Activated CD8-positive, alpha-beta T cell treated with anti-CD3 and anti-CD28 coated beads, Interleukin-2, amount 10 ng/mL, durations not matched to agents 7 days and 5 days (primary cell): ENCODE measurements around the gene CFAP61. TPM values are rescaled to one million over a fixed set of nuclear protein-coding genes. Genes with fewer than 3 reads are reported as not detected.

ENCODE experiments used
- ATAC-seq: fragments of 150-1000 bp; cut with Tn5 transposase; one replicate; pipeline ENCODE4 v1.10.0; 2021; ENCODE audit warnings: moderate library complexity
- CTCF ChIA-PET: fragments of 350-600 bp; sonication (Branson Sonifier 250); formaldehyde crosslinking; loops from one replicate; lab custom pipeline; 2021; ENCODE audit warnings: antibody characterized with exemption; lab: Charles Lee
- POLR2A ChIA-PET: fragments of 350-600 bp; sonication (Branson Sonifier 250); formaldehyde crosslinking; loops from one replicate; lab custom pipeline; 2021; ENCODE audit warnings: antibody characterized with exemption; lab: Charles Lee
- DNase-seq: peaks from one replicate; pipeline ENCODE4 v3.0.0-alpha.2; 2020
- H3K27ac Mint-ChIP-seq: one replicate; pipeline ENCODE4 v1.8.0; 2021; ENCODE audit warnings: mild to moderate bottlenecking, mixed read lengths
- H3K27me3 Mint-ChIP-seq: one replicate; pipeline ENCODE4 v1.8.0; 2021; ENCODE audit warnings: low read depth, mixed read lengths
- H3K36me3 Mint-ChIP-seq: one replicate; pipeline ENCODE4 v1.8.0; 2021; ENCODE audit warnings: low read depth, mixed read lengths
- H3K4me1 Mint-ChIP-seq: one replicate; pipeline ENCODE4 v1.8.0; 2021; ENCODE audit warnings: low read depth, mixed read lengths
- H3K4me3 Mint-ChIP-seq: one replicate; pipeline ENCODE4 v1.8.0; 2021; ENCODE audit warnings: mild to moderate bottlenecking, mixed read lengths
- H3K9me3 Mint-ChIP-seq: one replicate; pipeline ENCODE4 v1.8.0; 2022; ENCODE audit warnings: mixed read lengths; ENCODE audit not compliant: insufficient read depth
- total RNA-seq, 2 experiments: library from RNA; stranded (reverse); gene quantifications; one replicate each; pipeline ENCODE4 v1.2.3, GENCODE V29; 2021

CFAP61 gene
- total RNA-seq, 2 experiments from 2014 or later, result not detected

DNA sequence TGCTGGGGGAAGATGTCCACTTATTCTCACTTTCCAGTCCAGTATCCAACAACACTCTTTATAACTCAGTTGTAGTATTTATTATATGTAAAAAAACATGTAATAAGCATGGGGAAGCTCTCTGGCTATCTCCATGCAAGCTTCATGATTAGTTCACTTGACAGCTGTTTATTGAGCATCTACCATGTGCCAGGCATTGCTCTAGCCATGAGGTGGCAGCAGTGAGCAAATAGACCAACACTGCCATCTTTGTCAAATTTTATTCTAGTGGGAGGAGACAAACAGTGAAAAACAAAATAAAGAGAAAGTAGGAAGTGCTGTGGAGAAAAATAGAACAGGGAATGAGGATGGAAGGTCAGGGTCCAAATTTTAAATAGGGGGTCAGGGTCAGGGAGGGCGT lies 131.8 kb downstream of the CFAP61 start:
- H3K4me1 Mint-ChIP-seq, result no peaks in the 10 kb centered on the region
- H3K9me3 Mint-ChIP-seq, result no peaks in the 10 kb centered on the region
- DNase-seq, result peak; percentile 30
- ATAC-seq, result no peak
- no peak overlapping the region for H3K4me3 Mint-ChIP-seq
- no peak overlapping the region for H3K27ac Mint-ChIP-seq
- no peaks in the 10 kb centered on the region for H3K27me3 Mint-ChIP-seq
- ChIA-PET POLR2A (no interaction called here), CTCF (interaction anchor here (1.6 kb wide), 1 partner anchor 54 kb away, joined by 5 read pairs; no protein-coding TSS in a partner anchor)
- no peaks in the 10 kb centered on the region for H3K36me3 Mint-ChIP-seq

DNA sequence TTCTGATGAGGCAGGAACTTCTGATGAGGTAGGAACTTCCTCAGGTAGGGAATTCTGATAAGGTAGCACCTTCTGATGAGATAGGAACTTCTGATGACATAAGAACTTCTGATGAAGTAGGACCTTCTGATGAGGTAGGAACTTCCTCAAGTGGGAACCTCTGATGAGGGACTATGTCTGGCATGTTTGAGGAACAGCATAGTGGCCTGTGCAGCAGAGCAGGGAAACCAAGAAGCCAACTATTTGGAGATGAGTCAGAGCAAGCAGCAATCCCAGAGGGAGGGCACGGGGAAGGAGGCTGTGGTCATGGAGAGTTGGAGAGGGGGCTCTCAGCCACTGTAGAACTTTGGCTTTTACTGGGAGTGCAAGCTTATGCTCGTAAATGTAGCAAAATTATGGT lies 132.4 kb downstream of the CFAP61 start:
- ATAC-seq (no peak), DNase-seq (no peak)
- no peaks in the 10 kb centered on the region for H3K9me3 Mint-ChIP-seq
- no peaks in the 10 kb centered on the region for H3K36me3 Mint-ChIP-seq
- POLR2A ChIA-PET, result no interaction called here
- CTCF ChIA-PET, result interaction anchor here (1.6 kb wide), 1 partner anchor 54 kb away, joined by 5 read pairs; no protein-coding TSS in a partner anchor
- no peaks in the 10 kb centered on the region for H3K27me3 Mint-ChIP-seq
- no peaks in the 10 kb centered on the region for H3K4me1 Mint-ChIP-seq
- H3K4me3 Mint-ChIP-seq, result no peak overlapping the region
- H3K27ac Mint-ChIP-seq, result no peak overlapping the region

DNA sequence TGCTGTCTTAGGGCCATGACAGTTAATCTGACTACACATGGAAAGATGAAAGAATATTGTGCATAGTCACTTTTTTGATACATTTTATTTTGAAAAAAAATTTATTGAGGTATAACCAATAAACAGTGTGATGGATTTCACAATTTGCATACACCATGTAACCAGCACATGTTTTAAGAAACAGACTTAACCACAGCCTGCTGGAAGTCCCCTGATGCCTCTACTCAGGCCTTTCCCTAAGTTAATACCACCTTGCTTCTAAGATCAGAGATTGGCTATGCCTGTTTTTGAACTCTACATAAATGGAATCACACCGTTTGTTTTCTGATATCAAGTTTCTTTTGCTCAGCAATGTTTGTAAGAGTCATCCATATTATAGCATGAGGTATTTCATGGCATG lies 136.3 kb downstream of the CFAP61 start:
- H3K4me3 Mint-ChIP-seq, result no peak overlapping the region
- no peaks in the 10 kb centered on the region for H3K4me1 Mint-ChIP-seq
- no peaks in the 10 kb centered on the region for H3K36me3 Mint-ChIP-seq
- no peak for ATAC-seq
- CTCF ChIA-PET, result no interaction called here
- POLR2A ChIA-PET, result no interaction called here
- H3K27me3 Mint-ChIP-seq, result peaks cover 2% of the 10 kb centered on the region
- H3K27ac Mint-ChIP-seq, result no peak overlapping the region
- DNase-seq, result no peak
- no peaks in the 10 kb centered on the region for H3K9me3 Mint-ChIP-seq

DNA sequence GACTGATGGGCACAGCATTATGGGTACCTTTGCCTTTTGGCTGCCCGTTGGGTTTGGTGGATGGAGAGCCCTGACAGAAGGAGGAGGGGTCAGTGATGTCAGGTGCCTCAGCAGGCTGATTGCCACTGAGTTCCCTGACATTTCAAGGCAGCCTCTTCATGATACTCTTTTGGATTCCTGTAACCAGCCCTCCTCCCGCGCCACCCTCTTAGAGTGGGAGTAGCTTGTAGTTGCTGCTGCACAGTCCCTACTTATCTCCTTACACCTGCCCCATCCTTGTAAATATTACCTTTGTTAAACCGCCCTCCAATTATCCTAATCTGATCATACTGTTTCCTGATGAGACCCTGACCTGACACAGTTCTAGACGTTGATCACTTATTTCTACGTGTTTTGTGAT lies 140.0 kb downstream of the CFAP61 start:
- H3K27ac Mint-ChIP-seq, result no peak overlapping the region
- ATAC-seq (no peak), DNase-seq (no peak)
- H3K4me1 Mint-ChIP-seq, result no peaks in the 10 kb centered on the region
- no peaks in the 10 kb centered on the region for H3K9me3 Mint-ChIP-seq
- H3K4me3 Mint-ChIP-seq, result no peak overlapping the region
- POLR2A ChIA-PET, result no interaction called here
- peaks cover 4% of the 10 kb centered on the region for H3K27me3 Mint-ChIP-seq
- no peaks in the 10 kb centered on the region for H3K36me3 Mint-ChIP-seq
- CTCF ChIA-PET, result no interaction called here

DNA sequence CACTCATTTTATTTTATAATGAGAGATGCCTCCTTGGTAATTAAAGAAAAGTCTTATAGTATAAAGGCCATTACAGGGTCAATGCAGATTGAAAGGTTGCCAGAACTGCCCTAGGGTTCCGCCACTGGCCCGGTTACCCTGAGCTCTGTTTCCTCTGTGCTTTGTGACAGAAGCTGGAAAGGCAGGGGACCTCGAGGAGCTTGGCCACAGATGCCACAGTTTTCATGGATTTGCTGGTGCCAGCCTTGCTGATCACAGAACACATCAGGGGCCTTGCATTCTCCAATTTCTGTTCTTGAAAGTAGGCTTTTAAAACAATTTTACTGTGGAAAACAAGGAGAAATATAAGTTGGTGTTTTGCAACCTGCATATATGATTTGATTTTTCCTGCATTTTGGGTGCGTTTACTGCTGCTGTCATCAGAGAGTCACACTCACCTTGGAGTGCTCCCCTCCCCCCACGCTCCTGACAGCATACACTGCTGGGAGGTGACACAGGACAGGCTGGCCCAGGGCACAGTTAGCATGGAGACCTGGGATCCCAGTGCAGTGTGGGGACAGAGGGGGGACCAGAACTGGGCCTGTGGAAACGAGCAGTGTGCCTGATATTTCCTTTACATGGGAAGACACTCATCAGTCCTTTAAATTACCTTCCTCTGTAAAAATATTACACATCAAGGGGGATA lies 142.8 kb downstream of the CFAP61 start:
- POLR2A ChIA-PET, result no interaction called here
- H3K27me3 Mint-ChIP-seq, result peaks cover 5% of the 10 kb centered on the region
- ATAC-seq (no peak), DNase-seq (no peak)
- H3K9me3 Mint-ChIP-seq, result no peaks in the 10 kb centered on the region
- H3K27ac Mint-ChIP-seq, result no peak overlapping the region
- CTCF ChIA-PET, result no interaction called here
- H3K4me3 Mint-ChIP-seq, result no peak overlapping the region
- H3K4me1 Mint-ChIP-seq, result no peaks in the 10 kb centered on the region
- H3K36me3 Mint-ChIP-seq, result no peaks in the 10 kb centered on the region

DNA sequence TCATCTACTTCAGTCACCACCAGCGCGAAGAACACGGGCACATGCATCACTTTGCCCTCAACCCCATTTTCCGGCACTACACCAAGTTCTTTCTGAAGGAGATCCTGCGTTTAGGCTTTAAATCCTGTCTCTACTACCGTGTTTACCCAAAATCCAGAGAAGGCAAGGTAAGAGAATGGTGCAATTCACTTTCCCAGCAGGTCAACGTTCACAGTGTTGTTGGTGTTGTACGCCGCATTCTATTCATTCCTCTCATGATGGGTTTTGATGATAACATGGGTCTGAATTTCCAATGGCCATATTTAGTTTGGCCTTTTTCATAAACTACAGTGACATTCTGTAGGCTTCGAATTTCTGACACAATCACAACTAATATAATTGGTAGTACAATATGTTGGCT lies 144.3 kb downstream of the CFAP61 start:
- CTCF ChIA-PET, result no interaction called here
- no peaks in the 10 kb centered on the region for H3K4me1 Mint-ChIP-seq
- H3K27ac Mint-ChIP-seq, result no peak overlapping the region
- DNase-seq (no peak), ATAC-seq (no peak)
- H3K36me3 Mint-ChIP-seq, result no peaks in the 10 kb centered on the region
- POLR2A ChIA-PET, result no interaction called here
- H3K4me3 Mint-ChIP-seq, result no peak overlapping the region
- H3K27me3 Mint-ChIP-seq, result peaks cover 5% of the 10 kb centered on the region
- H3K9me3 Mint-ChIP-seq, result no peaks in the 10 kb centered on the region

DNA sequence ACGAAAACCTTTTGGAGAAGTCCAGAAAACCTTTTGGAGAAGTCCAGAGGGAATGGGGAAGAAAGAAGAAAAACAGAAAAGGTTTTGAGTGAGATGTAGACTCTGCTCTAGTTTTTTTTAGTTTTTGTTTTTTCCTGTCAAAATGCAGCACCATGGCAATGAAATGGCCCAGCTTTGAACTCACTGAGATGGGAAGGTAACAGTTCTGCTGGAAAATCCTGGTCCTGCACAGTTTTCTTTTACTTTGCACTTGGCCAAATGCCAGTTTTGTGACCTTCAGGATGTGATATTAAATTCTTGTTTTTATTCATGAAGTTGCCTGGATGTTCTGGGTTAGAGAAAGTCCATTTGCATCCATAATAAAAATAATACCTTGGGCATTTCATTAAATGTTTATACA lies 145.7 kb downstream of the CFAP61 start:
- Mint-ChIP-seq H3K4me3 (no peak overlapping the region), H3K27ac (no peak overlapping the region), H3K27me3 (peaks cover 3% of the 10 kb centered on the region), H3K36me3 (no peaks in the 10 kb centered on the region), H3K4me1 (no peaks in the 10 kb centered on the region), H3K9me3 (no peaks in the 10 kb centered on the region)
- DNase-seq, result no peak
- CTCF ChIA-PET, result no interaction called here
- POLR2A ChIA-PET, result no interaction called here
- no peak for ATAC-seq

DNA sequence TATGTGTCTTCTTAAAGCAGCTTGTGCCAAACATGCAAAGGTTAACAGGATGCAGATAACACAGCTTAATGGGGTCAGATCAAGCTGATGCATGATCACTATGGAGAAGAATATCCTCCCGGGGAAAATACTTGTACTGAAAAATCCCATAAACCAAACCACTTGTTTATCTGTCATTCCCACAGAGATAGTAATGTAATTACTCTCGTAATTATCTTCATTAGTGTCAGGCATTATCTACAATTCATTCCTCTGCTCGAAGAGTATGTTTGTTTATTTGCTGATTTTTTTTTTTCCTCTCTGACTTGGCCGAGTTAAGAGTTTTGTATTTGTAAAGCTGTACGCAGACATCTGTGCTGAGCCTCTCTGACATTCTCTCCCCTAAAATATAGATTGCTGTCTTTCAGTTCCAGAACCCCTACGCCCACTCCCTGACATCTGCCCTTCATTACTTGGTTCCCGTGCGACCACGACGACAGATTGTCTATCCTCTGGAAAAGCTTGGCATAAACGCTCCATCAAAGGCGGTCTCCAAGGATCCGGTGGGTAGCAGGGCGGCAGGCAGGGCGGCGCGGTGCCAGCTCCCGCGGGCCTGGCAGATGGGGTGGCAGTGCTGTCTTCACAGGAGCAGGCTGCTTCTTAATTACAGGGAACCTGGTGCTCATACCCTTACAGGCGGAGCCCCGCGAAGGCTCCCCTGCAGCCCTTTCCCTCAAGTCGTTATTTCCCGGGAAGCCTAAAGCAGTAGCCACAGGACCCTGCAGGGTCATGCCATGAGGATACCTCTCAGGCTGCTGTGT lies 147.2 kb downstream of the CFAP61 start:
- no peak for ATAC-seq
- no peaks in the 10 kb centered on the region for H3K4me1 Mint-ChIP-seq
- H3K9me3 Mint-ChIP-seq, result no peaks in the 10 kb centered on the region
- H3K36me3 Mint-ChIP-seq, result no peaks in the 10 kb centered on the region
- DNase-seq, result no peak
- peaks cover 3% of the 10 kb centered on the region for H3K27me3 Mint-ChIP-seq
- H3K27ac Mint-ChIP-seq, result no peak overlapping the region
- H3K4me3 Mint-ChIP-seq, result no peak overlapping the region
- ChIA-PET POLR2A (no interaction called here), CTCF (no interaction called here)

DNA sequence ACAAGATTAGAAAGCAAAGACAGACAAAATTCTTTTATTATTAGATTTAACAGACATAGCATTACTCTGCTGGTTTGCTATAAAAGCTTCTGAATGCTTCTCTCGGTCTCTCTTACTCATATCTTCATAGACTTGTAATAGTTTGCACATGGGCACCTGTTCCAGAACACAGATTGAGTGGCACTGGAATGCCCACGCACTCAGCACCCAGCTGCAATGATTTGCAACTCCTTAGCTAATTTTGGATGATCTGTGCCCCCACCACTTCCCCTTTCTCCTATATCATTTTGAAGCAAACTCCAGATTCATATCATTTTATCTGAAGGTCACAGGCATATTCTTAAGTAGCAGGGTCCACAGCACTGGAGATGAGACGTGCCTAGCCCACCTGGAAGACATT lies 148.8 kb downstream of the CFAP61 start:
- Mint-ChIP-seq H3K27me3 (peaks cover 5% of the 10 kb centered on the region), H3K36me3 (no peaks in the 10 kb centered on the region), H3K4me1 (no peaks in the 10 kb centered on the region), H3K4me3 (no peak overlapping the region), H3K9me3 (no peaks in the 10 kb centered on the region), H3K27ac (no peak overlapping the region)
- DNase-seq (no peak), ATAC-seq (no peak)
- CTCF ChIA-PET, result no interaction called here
- POLR2A ChIA-PET, result no interaction called here

DNA sequence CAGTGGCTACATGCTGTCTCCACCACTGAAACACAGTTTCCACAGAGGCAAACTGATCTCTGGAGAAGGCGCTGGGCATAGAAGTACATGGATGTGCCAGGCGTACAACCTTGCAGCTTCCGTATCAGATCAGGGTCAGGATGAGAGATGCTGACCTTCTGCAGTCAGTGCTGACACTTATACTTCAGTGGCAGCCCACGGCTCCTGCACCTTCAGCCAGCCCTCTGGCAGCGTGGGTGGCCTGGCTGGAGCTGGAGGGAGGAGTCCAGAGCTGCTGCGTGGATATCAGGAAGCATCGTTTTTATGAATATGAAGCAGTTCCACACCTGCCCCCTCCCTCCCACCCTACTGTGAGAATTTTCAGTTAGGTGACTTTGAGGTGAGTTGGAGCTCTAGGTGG lies 149.3 kb downstream of the CFAP61 start:
- Mint-ChIP-seq H3K27ac (no peak overlapping the region), H3K4me1 (no peaks in the 10 kb centered on the region), H3K27me3 (peaks cover 5% of the 10 kb centered on the region), H3K36me3 (no peaks in the 10 kb centered on the region), H3K4me3 (no peak overlapping the region), H3K9me3 (no peaks in the 10 kb centered on the region)
- no peak for DNase-seq
- no peak for ATAC-seq
- ChIA-PET CTCF (no interaction called here), POLR2A (interaction anchor here (0.9 kb wide), 1 partner anchor 16 kb away, joined by 3 read pairs; no protein-coding TSS in a partner anchor)

DNA sequence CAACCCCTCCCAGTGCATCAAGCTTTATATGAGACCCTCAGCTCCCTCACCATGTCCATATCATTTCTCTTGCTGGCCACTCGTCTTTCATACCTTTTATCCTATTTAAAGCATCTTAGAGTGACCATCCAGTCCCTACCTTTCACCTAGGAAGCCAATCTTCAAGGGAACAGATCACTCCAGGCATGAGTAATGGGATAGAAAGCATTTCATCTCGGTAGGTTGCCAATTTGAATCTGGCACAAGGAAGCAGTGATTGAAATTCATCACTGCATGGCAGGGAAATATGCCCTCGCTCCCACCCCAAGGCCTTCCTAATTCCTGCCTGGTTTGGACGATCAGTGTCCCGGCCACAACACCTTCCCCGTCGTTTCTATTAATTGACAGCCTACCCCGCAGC lies 150.4 kb downstream of the CFAP61 start:
- DNase-seq (no peak), ATAC-seq (no peak)
- ChIA-PET POLR2A (no interaction called here), CTCF (no interaction called here)
- Mint-ChIP-seq H3K27ac (no peak overlapping the region), H3K9me3 (no peaks in the 10 kb centered on the region), H3K27me3 (peaks cover 2% of the 10 kb centered on the region), H3K36me3 (no peaks in the 10 kb centered on the region), H3K4me1 (no peaks in the 10 kb centered on the region), H3K4me3 (no peak overlapping the region)

DNA sequence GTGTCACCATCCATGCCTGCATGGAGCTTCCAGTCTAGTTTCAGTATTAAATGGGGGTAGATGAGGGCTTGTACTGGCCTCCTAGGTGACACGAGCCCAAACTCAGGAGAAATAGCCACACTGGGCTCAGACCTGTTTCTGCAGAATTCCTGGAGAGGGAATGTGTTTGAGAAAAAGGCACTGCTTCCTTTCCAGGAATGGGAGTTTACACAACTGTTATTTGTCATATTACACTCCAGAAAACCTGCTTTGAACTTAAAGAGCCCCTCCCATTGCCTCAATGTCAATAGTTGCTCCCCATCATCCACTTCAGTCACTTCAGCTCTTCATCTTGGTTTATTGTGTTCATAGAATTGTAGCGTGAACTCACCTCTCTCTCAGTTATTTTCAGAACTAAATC lies 151.5 kb downstream of the CFAP61 start:
- peaks cover 2% of the 10 kb centered on the region for H3K27me3 Mint-ChIP-seq
- no peaks in the 10 kb centered on the region for H3K4me1 Mint-ChIP-seq
- H3K36me3 Mint-ChIP-seq, result no peaks in the 10 kb centered on the region
- no peak overlapping the region for H3K27ac Mint-ChIP-seq
- H3K4me3 Mint-ChIP-seq, result no peak overlapping the region
- ChIA-PET CTCF (no interaction called here), POLR2A (no interaction called here)
- no peaks in the 10 kb centered on the region for H3K9me3 Mint-ChIP-seq
- DNase-seq (no peak), ATAC-seq (no peak)
